ENCODE results near the gene ADAMTSL4.
"Not testable (repeated sequence)": the region's sequence is repeated elsewhere in the genome, so short reads cannot be mapped to it uniquely, and the experiment has no call there.

The ADAMTSL4 gene

GRCh38 chr1:150579945-150580642 is 30.9 kb downstream of the ADAMTSL4 start:
- peak; percentile 8 for FAIRE-seq
- no peak for DNase-seq (ENCODE audit: insufficient read length, low spot score)

DNA sequence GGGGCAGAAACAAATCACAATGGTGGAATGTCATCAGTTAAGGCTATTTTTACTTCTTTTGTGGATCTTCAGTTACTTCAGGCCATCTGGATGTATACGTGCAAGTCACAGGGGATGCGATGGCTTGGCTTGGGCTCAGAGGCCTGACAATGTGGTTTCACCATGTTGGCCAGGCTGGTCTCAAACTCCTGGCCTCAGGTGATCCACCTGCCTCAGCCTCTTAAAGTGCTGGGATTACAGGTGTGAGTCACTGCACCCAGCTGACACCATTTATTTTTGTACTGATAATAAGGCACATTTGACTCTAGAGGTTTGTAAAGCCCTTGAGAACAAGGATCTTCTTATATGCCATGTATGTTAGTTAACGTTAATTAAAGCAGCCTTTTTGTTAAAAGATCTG is 31.8 kb downstream of the ADAMTSL4 start:
- DNase-seq (ENCODE audit: insufficient read length, low spot score); FAIRE-seq: not testable (repeated sequence)

DNA sequence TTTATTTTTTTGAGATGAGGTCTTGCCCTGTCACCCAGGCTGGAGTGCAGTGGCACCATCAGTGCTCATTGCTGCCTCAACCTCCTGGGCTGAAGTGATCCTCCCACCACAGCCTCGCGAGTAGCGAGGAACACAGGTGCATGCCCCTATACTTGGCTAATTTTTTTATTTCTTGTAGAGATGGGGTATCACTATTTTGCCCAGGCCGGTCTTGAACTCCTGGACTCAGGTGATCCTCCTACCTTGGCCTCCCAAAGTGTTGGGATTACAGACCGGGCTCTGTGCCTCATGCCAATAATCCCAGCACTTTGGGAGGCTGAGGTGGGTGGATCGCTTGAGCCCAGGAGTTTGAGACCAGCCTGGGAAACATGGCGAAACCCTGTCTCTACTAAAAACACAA is 32.2 kb downstream of the ADAMTSL4 start:
- not testable (repeated sequence) for FAIRE-seq

GRCh38 chr1:150581962-150582361 is 32.8 kb downstream of the ADAMTSL4 start:
- not testable (repeated sequence) for FAIRE-seq; DNase-seq (ENCODE audit: insufficient read length, low spot score)

More for the DNA sequence above, 32.2 kb downstream of the ADAMTSL4 start:
- not testable (repeated sequence) for DNase-seq (ENCODE audit: insufficient read length, low spot score)

- no peak for FAIRE-seq
Observed at GRCh38 chr1:150582371-150582770, 33.2 kb downstream of the ADAMTSL4 start.

GRCh38 chr1:150596095-150596892 is 47.1 kb downstream of the ADAMTSL4 start:
- DNase-seq (ENCODE audit: insufficient read length, low spot score) (no peak), FAIRE-seq (no peak)

More at GRCh38 chr1:150582371-150582770, 33.2 kb downstream of the ADAMTSL4 start:
- no peak for DNase-seq (ENCODE audit: insufficient read length, low spot score)

- FAIRE-seq: no peak
Observed at GRCh38 chr1:150596976-150597375, 47.8 kb downstream of the ADAMTSL4 start.

GRCh38 chr1:150598346-150598745 is 49.1 kb downstream of the ADAMTSL4 start:
- DNase-seq (ENCODE audit: insufficient read length, low spot score); FAIRE-seq: not testable (repeated sequence)

More at GRCh38 chr1:150596976-150597375, 47.8 kb downstream of the ADAMTSL4 start:
- no peak for DNase-seq (ENCODE audit: insufficient read length, low spot score)

DNA sequence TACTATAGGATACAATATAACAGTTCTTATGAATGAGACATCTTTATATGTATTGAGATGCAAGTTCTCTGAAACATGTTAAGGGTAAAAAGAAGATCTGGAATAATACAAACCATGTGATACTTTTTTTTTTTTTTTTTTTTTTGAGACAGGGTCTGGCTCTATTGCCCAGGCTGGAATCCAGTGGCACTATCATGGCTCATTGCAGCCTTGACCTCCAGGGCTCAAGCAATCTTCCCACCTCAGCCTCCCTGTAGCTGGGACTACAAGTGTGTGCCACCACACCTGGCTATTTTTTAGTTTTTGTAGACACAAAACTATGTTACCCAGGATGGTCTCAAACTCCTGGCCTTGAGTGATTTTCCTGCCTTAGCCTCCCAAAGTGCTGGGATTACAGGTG is 52.3 kb downstream of the ADAMTSL4 start:
- no peak for DNase-seq (ENCODE audit: insufficient read length, low spot score)

GRCh38 chr1:150602372-150602771 is 53.2 kb downstream of the ADAMTSL4 start:
- FAIRE-seq; DNase-seq (ENCODE audit: insufficient read length, low spot score): not testable (repeated sequence)

More for the DNA sequence above, 52.3 kb downstream of the ADAMTSL4 start:
- FAIRE-seq: no peak

GRCh38 chr1:150603711-150604110 is 54.5 kb downstream of the ADAMTSL4 start:
- no peak for FAIRE-seq
- no peak for DNase-seq (ENCODE audit: insufficient read length, low spot score)

- DNase-seq (ENCODE audit: insufficient read length, low spot score) (no peak), FAIRE-seq (no peak)
Observed at GRCh38 chr1:150604226-150604588, 55.0 kb downstream of the ADAMTSL4 start.

GRCh38 chr1:150605451-150605731 is 56.2 kb downstream of the ADAMTSL4 start:
- not testable (repeated sequence) for FAIRE-seq; DNase-seq (ENCODE audit: insufficient read length, low spot score)

DNA sequence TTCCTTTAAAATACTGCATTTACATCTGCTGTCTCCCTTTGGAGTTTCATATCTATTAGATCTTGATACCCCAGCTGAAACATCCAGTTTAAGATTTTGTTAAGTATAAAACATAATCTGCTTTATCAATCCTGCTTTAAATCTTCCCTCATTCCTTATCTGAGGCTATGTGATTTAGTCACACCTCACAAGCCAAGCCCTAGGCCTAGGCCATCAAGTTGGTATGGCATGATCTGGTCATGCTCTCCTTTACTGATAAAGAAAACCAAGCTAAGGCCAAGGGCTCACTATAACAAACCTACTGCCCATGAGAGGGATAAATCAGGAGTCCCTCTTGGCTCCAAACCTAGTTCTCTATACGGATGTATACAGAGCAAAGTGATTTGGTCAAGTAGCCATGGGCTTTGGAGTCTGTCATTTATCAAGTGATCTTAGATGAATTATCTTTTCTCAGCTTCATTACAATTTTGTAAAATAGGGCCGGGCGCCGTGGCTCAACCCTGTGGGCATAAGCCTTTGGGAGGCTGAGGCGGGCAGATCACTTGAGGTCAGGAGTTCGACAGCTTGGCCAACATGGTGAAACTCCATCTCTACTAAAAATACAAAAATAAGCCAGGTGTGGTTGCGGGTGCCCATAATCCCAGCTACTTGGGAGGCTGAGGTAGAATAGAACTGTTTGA is 57.4 kb downstream of the ADAMTSL4 start:
- FAIRE-seq (no peak), DNase-seq (ENCODE audit: insufficient read length, low spot score) (no peak)

- no peak for DNase-seq (ENCODE audit: insufficient read length, low spot score)
- FAIRE-seq: no peak
Observed at GRCh38 chr1:150609732-150610131, 60.5 kb downstream of the ADAMTSL4 start.

Measured in GM19239 (cell line).